NCI-H1417 (cell line): ENCODE measurements around the gene CFAP61.
"Not testable (repeated sequence)": the region's sequence is repeated elsewhere in the genome, so short reads cannot be mapped to it uniquely, and the experiment has no call there.

Source experiments
- DNase-seq, 3 experiments: peaks; one replicate each; lab custom pipeline; 2025; lab: John Stamatoyannopoulos, UW

Gene CFAP61

GRCh38 chr20:20209684-20210083 is 157.4 kb downstream of the CFAP61 start:
- no peak for DNase-seq

- no peak for DNase-seq
Observed at GRCh38 chr20:20210327-20210726, 158.0 kb downstream of the CFAP61 start.

GRCh38 chr20:20210943-20211273 is 158.6 kb downstream of the CFAP61 start:
- DNase-seq, result peak in 1 of 3 experiments; percentile 77

- DNase-seq, result peak; percentile 63 to 83 (median 64)
Observed at GRCh38 chr20:20211274-20211987, 159.1 kb downstream of the CFAP61 start.

- peak in 1 of 3 experiments; percentile 54 for DNase-seq
Observed at GRCh38 chr20:20211988-20212518, 159.7 kb downstream of the CFAP61 start.

- DNase-seq, result peak in 2 of 3 experiments; percentile 54 to 92
Observed at GRCh38 chr20:20212675-20213096, 160.4 kb downstream of the CFAP61 start.

- peak in 2 of 3 experiments; percentile 10 to 56 for DNase-seq
Observed at GRCh38 chr20:20213526-20214121, 161.3 kb downstream of the CFAP61 start.

- DNase-seq, result peak; percentile 49 to 87 (median 73)
Observed at GRCh38 chr20:20214757-20215275, 162.5 kb downstream of the CFAP61 start.

- peak; percentile 37 to 97 (median 87) for DNase-seq
Observed at GRCh38 chr20:20215976-20216727, 163.8 kb downstream of the CFAP61 start.

- DNase-seq, result peak in 1 of 3 experiments; percentile 66
Observed at GRCh38 chr20:20216941-20217340, 164.6 kb downstream of the CFAP61 start.

GRCh38 chr20:20217621-20218020 is 165.3 kb downstream of the CFAP61 start:
- DNase-seq, result peak in 2 of 3 experiments; percentile 40 to 55

- not testable (repeated sequence) for DNase-seq
Observed at GRCh38 chr20:20218106-20218505, 165.8 kb downstream of the CFAP61 start.

- DNase-seq, result no peak
Observed at GRCh38 chr20:20219016-20219415, 166.7 kb downstream of the CFAP61 start.

GRCh38 chr20:20220134-20220533 is 167.8 kb downstream of the CFAP61 start:
- no peak for DNase-seq

GRCh38 chr20:20223981-20224380 is 171.6 kb downstream of the CFAP61 start:
- DNase-seq, result no peak

GRCh38 chr20:20224806-20225205 is 172.5 kb downstream of the CFAP61 start:
- no peak for DNase-seq

GRCh38 chr20:20225325-20226043 is 173.2 kb downstream of the CFAP61 start:
- DNase-seq, result peak; percentile 72 to 95 (median 80)

- no peak for DNase-seq
Observed at GRCh38 chr20:20226554-20226953, 174.2 kb downstream of the CFAP61 start.

GRCh38 chr20:20227013-20227571 is 174.8 kb downstream of the CFAP61 start:
- DNase-seq, result no peak

GRCh38 chr20:20228351-20228750 is 176.0 kb downstream of the CFAP61 start:
- DNase-seq, result no peak

GRCh38 chr20:20229595-20229994 is 177.3 kb downstream of the CFAP61 start:
- no peak for DNase-seq
